ENCODE measurements around the gene ACTG1. TPM values are rescaled to one million over a fixed set of nuclear protein-coding genes. Genes with fewer than 3 reads are reported as not detected.

ACTG1 gene
- total and polyA plus RNA-seq, 9 of the 15 experiments (the other 6 are each of a cell fraction or from before 2014, with no cell fraction given): 224 to 1,775 (median 568) TPM

GRCh38 chr17:81477173-81477572 lies 35.4 kb downstream of the ACTG1 start:
- intact Hi-C loops (cut with micrococcal nuclease): no loop called here

GRCh38 chr17:81476635-81477034 lies 36.0 kb downstream of the ACTG1 start:
- no peak overlapping the region; a peak in 1 of 4 replicates for H3K9ac ChIP-seq (ENCODE audit: insufficient read depth in 1 of 2, low read depth in 2 of 2, low read length in 2 of 2)
- intact Hi-C loops (cut with micrococcal nuclease) (no loop called here), in situ Hi-C loops (cut with MboI) (no loop called here)
- CTCF ChIA-PET (ENCODE audit: low intra/inter-chr PET ratio): no interaction called here
- POLR2A ChIA-PET: no interaction called here
- no peaks in the 10 kb centered on the region for H4K20me1 ChIP-seq (replicated peaks; ENCODE audit: control insufficient read depth, insufficient read depth, low read length)
- WGBS (ENCODE audit: insufficient coverage, low coverage, missing lambda C conversion rate): 58% methylated on average over 6 of the region's 6 CpGs
- ATAC-seq (no peak), DNase-seq (ENCODE audit: extremely low read depth in 1 of 4, low spot score in 3 of 4) (no peak), FAIRE-seq (no peak)
- H3K9me1 ChIP-seq (ENCODE audit: control insufficient read depth, insufficient read depth, low read length): no peaks in the 10 kb centered on the region
- H3K27me3 ChIP-seq (ENCODE audit: control insufficient read depth in 2 of 2, insufficient read depth in 2 of 2, low read length in 2 of 2): no peaks in the 10 kb centered on the region
- H3K79me2 ChIP-seq (ENCODE audit: control insufficient read depth, insufficient read depth, low read length): no peaks in the 10 kb centered on the region; the same call in 2 of the 3 replicates
- no TSS peak for BruUV-seq (replicated peaks)
- H3K4me3 ChIP-seq: no peak overlapping the region
- H3K4me2 ChIP-seq (ENCODE audit: insufficient read depth, low read length): no peak overlapping the region
- no peaks in the 10 kb centered on the region for H3K36me3 ChIP-seq (ENCODE audit: control insufficient read depth, insufficient read depth, low read length)
- no peak overlapping the region for H3K27ac ChIP-seq (ENCODE audit: extremely low read depth, low read depth, low read length)
- H3K9me3 ChIP-seq (replicated peaks; ENCODE audit: control insufficient read depth, insufficient read depth, low read depth, low read length): no peaks in the 10 kb centered on the region
- H2AFZ ChIP-seq (ENCODE audit: low read depth, low read length): no peak overlapping the region
- H3K4me1 ChIP-seq (replicated peaks in 1 of 2; ENCODE audit: control insufficient read depth in 2 of 2, insufficient read depth in 2 of 2, low read length in 2 of 2): peaks cover 19 to 58% of the 10 kb centered on the region in 2 experiments
- TF ChIP-seq SP2 (IDR thresholded peaks at IDR 0.05; ENCODE audit: extremely low read depth, low read depth, low read length, poor library complexity, severe bottlenecking) (no peak), NR2F6 (CRISPR knock-in tag; IDR thresholded peaks at IDR 0.05) (no peak), PTBP1 (IDR thresholded peaks at IDR 0.05; ENCODE audit: low read depth, low read length) (0 out of 2 replicates have a peak, but pooled peaks have one; percentile 40), ZNF778 (CRISPR knock-in tag; IDR thresholded peaks at IDR 0.05) (no peak), FIP1L1 (IDR thresholded peaks at IDR 0.05; ENCODE audit: low read depth, low read length, poor library complexity, severe bottlenecking) (no peak)
- TF ChIP-seq, protein P1, sequence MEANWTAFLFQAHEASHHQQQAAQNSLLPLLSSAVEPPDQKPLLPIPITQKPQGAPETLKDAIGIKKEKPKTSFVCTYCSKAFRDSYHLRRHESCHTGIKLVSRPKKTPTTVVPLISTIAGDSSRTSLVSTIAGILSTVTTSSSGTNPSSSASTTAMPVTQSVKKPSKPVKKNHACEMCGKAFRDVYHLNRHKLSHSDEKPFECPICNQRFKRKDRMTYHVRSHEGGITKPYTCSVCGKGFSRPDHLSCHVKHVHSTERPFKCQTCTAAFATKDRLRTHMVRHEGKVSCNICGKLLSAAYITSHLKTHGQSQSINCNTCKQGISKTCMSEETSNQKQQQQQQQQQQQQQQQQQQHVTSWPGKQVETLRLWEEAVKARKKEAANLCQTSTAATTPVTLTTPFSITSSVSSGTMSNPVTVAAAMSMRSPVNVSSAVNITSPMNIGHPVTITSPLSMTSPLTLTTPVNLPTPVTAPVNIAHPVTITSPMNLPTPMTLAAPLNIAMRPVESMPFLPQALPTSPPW (CRISPR knock-in tag; IDR thresholded peaks at IDR 0.05): no peak
- TF ChIP-seq, protein P2, sequence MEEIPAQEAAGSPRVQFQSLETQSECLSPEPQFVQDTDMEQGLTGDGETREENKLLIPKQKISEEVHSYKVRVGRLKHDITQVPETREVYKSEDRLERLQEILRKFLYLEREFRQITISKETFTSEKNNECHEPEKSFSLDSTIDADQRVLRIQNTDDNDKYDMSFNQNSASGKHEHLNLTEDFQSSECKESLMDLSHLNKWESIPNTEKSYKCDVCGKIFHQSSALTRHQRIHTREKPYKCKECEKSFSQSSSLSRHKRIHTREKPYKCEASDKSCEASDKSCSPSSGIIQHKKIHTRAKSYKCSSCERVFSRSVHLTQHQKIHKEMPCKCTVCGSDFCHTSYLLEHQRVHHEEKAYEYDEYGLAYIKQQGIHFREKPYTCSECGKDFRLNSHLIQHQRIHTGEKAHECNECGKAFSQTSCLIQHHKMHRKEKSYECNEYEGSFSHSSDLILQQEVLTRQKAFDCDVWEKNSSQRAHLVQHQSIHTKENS (CRISPR knock-in tag; IDR thresholded peaks at IDR 0.05): no peak
- TF ChIP-seq, protein P3, sequence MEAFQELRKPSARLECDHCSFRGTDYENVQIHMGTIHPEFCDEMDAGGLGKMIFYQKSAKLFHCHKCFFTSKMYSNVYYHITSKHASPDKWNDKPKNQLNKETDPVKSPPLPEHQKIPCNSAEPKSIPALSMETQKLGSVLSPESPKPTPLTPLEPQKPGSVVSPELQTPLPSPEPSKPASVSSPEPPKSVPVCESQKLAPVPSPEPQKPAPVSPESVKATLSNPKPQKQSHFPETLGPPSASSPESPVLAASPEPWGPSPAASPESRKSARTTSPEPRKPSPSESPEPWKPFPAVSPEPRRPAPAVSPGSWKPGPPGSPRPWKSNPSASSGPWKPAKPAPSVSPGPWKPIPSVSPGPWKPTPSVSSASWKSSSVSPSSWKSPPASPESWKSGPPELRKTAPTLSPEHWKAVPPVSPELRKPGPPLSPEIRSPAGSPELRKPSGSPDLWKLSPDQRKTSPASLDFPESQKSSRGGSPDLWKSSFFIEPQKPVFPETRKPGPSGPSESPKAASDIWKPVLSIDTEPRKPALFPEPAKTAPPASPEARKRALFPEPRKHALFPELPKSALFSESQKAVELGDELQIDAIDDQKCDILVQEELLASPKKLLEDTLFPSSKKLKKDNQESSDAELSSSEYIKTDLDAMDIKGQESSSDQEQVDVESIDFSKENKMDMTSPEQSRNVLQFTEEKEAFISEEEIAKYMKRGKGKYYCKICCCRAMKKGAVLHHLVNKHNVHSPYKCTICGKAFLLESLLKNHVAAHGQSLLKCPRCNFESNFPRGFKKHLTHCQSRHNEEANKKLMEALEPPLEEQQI (IDR thresholded peaks at IDR 0.05): no peak
- TF ChIP-seq, protein P4, sequence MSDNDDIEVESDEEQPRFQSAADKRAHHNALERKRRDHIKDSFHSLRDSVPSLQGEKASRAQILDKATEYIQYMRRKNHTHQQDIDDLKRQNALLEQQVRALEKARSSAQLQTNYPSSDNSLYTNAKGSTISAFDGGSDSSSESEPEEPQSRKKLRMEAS (CRISPR knock-in tag; IDR thresholded peaks at IDR 0.05): 0 out of 2 replicates have a peak, but pooled peaks have one; percentile 38

More at GRCh38 chr17:81477173-81477572, 35.4 kb downstream of the ACTG1 start:
- Histone ChIP-seq H3K79me2 (ENCODE audit: control insufficient read depth, insufficient read depth, low read length) (no peaks in the 10 kb centered on the region; the same call in 2 of the 3 replicates), H3K9me3 (replicated peaks; ENCODE audit: control insufficient read depth, insufficient read depth, low read depth, low read length) (no peaks in the 10 kb centered on the region), H3K4me3 (no peak overlapping the region), H3K4me2 (ENCODE audit: insufficient read depth, low read length) (no peak overlapping the region), H3K9ac (ENCODE audit: insufficient read depth in 1 of 2, low read depth in 2 of 2, low read length in 2 of 2) (no peak overlapping the region), H3K36me3 (ENCODE audit: control insufficient read depth, insufficient read depth, low read length) (no peaks in the 10 kb centered on the region), H3K4me1 (replicated peaks in 1 of 2; ENCODE audit: control insufficient read depth in 2 of 2, insufficient read depth in 2 of 2, low read length in 2 of 2) (peaks cover 22 to 58% of the 10 kb centered on the region in 2 experiments), H4K20me1 (replicated peaks; ENCODE audit: control insufficient read depth, insufficient read depth, low read length) (no peaks in the 10 kb centered on the region), H3K9me1 (ENCODE audit: control insufficient read depth, insufficient read depth, low read length) (no peaks in the 10 kb centered on the region), H3K27ac (ENCODE audit: extremely low read depth, low read depth, low read length) (no peak overlapping the region), H2AFZ (ENCODE audit: low read depth, low read length) (no peak overlapping the region), H3K27me3 (ENCODE audit: control insufficient read depth in 2 of 2, insufficient read depth in 2 of 2, low read length in 2 of 2) (no peaks in the 10 kb centered on the region)
- CTCF ChIA-PET (ENCODE audit: low intra/inter-chr PET ratio): no interaction called here
- POLR2A ChIA-PET: interaction anchor here (0.6 kb wide), 1 partner anchor 42 kb away, joined by 3 read pairs; no protein-coding TSS in a partner anchor
- no peak for FAIRE-seq
- WGBS (ENCODE audit: insufficient coverage, low coverage, missing lambda C conversion rate): 30% methylated on average over 2 of the region's 7 CpGs
- no peak for DNase-seq (ENCODE audit: extremely low read depth in 1 of 4, low spot score in 3 of 4)
- ATAC-seq: no peak
- TF ChIP-seq CEBPB (tag; IDR thresholded peaks at IDR 0.05) (no peak), HDAC8 (tag; IDR thresholded peaks at IDR 0.05) (no peak), NFYB (IDR thresholded peaks at IDR 0.05; ENCODE audit: extremely low read depth, insufficient read length) (no peak)
- BruUV-seq (replicated peaks): no TSS peak
- in situ Hi-C loops (cut with MboI): no loop called here

Data from K562 (cell line).